Type B pancreatic cell (in vitro differentiated cells): ENCODE results near the gene AGPAT3. TPM values are rescaled to one million over a fixed set of nuclear protein-coding genes. Genes with fewer than 3 reads are reported as not detected.

ENCODE experiments used
- DNase-seq: peaks from one replicate; pipeline ENCODE4 v3.0.0; 2021; ENCODE audit warnings: mixed read lengths; ENCODE audit not compliant: unreplicated experiment; ENCODE audit errors: extremely low spot score
- H3K27ac Mint-ChIP-seq: 2 replicates; pipeline ENCODE4 v1.8.0; 2021; ENCODE audit warnings: mild to moderate bottlenecking, mixed read lengths
- H3K27me3 Mint-ChIP-seq: 2 replicates; pipeline ENCODE4 v1.8.0; 2021; ENCODE audit warnings: mixed read lengths
- H3K36me3 Mint-ChIP-seq: 2 replicates; pipeline ENCODE4 v1.8.0; 2021; ENCODE audit warnings: mixed read lengths
- H3K4me1 Mint-ChIP-seq: one replicate; pipeline ENCODE4 v1.8.0; 2021; ENCODE audit warnings: mixed read lengths; ENCODE audit not compliant: unreplicated experiment
- H3K4me3 Mint-ChIP-seq: 2 replicates; pipeline ENCODE4 v1.8.0; 2021; ENCODE audit warnings: mild to moderate bottlenecking, mixed read lengths
- H3K9me3 Mint-ChIP-seq: 2 replicates; pipeline ENCODE4 v1.8.0; 2021; ENCODE audit warnings: mixed read lengths
- total RNA-seq: library from RNA; stranded (reverse); gene quantifications from 2 replicates; pipeline ENCODE4 v1.2.1, GENCODE V29; 2021; ENCODE audit warnings: low replicate concordance
- TF ChIP-seq, protein P1 (sequence below): fragments of 200-600 bp; sonication (generic); conservative IDR thresholded peaks from 2 replicates; pipeline ENCODE4 v1.5.0; 2021; ENCODE audit warnings: antibody characterized with exemption, mild to moderate bottlenecking

AGPAT3 gene
- total RNA-seq, 1 donor from 2014 or later, result 59.2 TPM

DNA sequence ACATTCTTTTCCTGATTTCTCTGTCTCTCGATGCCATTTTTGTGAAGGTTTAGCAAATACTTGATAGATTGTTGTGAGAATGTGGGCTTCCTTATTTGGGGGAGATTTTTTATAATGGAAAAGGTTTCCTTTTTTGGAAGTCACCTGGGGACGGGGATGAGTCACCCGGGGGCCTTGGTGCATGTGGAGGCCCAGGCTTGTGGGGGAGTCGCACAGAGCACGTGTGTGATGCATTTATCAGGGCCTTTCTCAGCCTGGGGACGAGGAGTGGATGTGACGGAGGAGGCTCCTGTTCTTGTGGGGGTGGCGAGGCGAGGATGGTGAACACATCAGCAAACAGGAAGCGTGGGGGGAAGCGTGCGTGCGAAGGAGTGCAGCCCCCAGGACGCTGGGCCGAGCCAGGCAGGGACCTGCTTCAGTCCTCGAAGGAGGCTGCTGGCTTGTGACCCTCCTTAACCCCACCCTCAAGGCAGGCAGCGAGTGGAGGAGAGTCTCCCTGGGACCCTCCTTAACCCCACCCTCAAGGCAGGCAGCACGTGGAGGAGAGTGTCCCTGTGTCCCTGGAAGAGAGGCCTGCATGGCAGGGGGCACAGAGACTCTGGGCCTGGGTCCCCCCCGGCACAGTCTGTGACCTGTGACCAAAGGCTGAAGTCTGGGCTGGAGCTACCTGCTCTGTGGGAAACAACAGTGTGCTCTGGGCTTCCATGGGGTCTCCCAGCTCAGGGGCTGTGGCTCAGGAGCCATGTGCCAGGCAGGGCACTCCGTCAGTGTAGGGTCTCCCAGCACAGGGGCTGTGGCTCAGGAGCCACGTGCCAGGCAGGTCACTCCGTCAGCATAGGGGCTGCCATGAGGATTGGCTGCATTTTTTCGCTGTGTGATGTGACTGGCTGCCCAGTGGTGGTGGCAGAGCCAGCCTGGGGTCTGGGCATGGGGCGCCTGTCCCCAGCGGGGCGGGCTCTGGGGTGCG is 57.2 kb downstream of the AGPAT3 start:
- DNase-seq, result no peak
- Mint-ChIP-seq H3K27ac (peak overlapping the region; percentile 46), H3K4me1 (peaks cover 48% of the 10 kb centered on the region), H3K36me3 (peaks cover 5% of the 10 kb centered on the region), H3K9me3 (no peaks in the 10 kb centered on the region), H3K4me3 (peak overlapping the region; percentile 2), H3K27me3 (no peaks in the 10 kb centered on the region)
- TF ChIP-seq, protein P1, sequence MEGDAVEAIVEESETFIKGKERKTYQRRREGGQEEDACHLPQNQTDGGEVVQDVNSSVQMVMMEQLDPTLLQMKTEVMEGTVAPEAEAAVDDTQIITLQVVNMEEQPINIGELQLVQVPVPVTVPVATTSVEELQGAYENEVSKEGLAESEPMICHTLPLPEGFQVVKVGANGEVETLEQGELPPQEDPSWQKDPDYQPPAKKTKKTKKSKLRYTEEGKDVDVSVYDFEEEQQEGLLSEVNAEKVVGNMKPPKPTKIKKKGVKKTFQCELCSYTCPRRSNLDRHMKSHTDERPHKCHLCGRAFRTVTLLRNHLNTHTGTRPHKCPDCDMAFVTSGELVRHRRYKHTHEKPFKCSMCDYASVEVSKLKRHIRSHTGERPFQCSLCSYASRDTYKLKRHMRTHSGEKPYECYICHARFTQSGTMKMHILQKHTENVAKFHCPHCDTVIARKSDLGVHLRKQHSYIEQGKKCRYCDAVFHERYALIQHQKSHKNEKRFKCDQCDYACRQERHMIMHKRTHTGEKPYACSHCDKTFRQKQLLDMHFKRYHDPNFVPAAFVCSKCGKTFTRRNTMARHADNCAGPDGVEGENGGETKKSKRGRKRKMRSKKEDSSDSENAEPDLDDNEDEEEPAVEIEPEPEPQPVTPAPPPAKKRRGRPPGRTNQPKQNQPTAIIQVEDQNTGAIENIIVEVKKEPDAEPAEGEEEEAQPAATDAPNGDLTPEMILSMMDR, result no peak

DNA sequence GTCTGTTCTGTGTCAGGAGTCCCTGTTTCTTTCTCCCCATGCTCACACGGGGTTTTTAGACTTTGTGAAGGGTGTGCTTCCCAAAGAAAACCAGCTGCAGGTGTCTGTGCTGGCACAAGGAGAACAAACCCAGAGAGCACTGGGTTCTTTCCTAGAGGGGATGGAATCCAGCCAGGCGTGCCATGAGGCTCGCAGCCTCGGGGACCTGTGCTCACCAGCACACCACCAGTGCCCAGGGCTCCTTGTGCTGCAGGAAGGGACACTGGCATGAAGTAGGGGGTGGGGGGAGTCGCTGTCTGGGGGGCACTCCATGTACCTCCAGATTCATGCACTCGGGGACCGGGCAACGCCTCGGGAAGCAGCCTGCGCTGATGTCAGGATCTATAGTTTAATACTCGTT is 57.9 kb downstream of the AGPAT3 start:
- Mint-ChIP-seq H3K4me1 (peaks cover 47% of the 10 kb centered on the region), H3K4me3 (no peak overlapping the region), H3K36me3 (peaks cover 5% of the 10 kb centered on the region)

DNA sequence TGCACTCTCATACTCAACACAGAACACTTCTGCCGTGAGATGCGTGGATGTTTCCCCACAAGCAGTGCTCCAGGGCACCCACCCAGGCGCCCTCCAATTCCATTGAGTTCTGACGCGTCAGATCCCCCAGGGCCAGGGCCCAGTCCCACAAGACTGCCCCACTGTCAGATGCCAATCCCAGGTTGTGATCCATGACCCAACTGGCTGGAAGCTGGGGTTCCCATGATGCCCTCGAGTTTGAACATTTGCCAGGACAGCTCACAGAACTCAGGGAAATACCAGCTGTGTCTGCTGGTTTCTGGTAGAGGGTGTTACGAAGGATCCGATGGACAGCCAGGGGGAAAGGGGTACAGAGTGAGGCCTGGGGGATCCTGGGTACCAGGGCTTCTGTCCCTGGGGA is 58.4 kb downstream of the AGPAT3 start:
- Mint-ChIP-seq H3K4me3 (no peak overlapping the region), H3K9me3 (no peaks in the 10 kb centered on the region), H3K27ac (no peak overlapping the region), H3K36me3 (peaks cover 5% of the 10 kb centered on the region), H3K4me1 (peaks cover 51% of the 10 kb centered on the region), H3K27me3 (no peaks in the 10 kb centered on the region)
- TF ChIP-seq, protein P1, result no peak
- no peak for DNase-seq

More for the DNA sequence above, 57.9 kb downstream of the AGPAT3 start:
- DNase-seq, result no peak
- no peaks in the 10 kb centered on the region for H3K27me3 Mint-ChIP-seq
- H3K27ac Mint-ChIP-seq, result no peak overlapping the region
- no peaks in the 10 kb centered on the region for H3K9me3 Mint-ChIP-seq
- TF ChIP-seq, protein P1, result no peak

DNA sequence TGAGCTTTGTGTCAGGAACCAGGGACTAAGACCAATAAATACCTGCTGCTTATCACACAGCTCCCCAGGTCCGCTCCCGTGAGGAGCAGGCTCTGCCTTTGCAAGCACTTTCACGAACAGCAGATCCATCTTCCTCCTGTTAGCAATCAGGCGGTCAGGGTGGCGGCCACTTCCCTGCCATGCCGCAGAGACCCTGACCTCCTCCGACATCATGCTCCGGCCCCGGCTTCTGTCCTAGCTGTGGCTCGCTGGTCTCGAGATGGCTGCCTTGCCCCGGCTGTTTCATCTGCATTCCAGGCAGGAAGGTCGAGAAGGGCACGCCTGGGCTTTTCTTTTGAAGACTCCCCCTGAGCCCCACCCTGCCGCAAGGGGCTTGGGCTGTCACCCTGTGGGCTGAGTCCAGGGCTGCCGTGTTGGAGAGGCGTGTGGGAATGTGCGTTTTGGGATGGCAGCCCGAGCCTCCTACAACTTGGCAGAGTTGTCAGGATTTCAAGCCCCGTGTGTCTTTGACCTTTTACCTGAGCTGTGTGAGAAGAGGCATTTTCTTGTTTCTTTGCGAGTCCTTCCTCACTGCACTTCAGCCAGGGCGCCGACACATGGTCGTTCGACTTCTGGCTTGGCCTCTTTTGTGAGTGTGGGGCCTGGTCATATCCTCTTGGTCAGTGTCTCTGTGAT is 59.5 kb downstream of the AGPAT3 start:
- TF ChIP-seq, protein P1, result no peak
- Mint-ChIP-seq H3K9me3 (no peaks in the 10 kb centered on the region), H3K4me3 (no peak overlapping the region), H3K27me3 (no peaks in the 10 kb centered on the region), H3K4me1 (peaks cover 57% of the 10 kb centered on the region), H3K36me3 (no peaks in the 10 kb centered on the region), H3K27ac (peak overlapping the region; percentile 59)
- DNase-seq, result no peak

DNA sequence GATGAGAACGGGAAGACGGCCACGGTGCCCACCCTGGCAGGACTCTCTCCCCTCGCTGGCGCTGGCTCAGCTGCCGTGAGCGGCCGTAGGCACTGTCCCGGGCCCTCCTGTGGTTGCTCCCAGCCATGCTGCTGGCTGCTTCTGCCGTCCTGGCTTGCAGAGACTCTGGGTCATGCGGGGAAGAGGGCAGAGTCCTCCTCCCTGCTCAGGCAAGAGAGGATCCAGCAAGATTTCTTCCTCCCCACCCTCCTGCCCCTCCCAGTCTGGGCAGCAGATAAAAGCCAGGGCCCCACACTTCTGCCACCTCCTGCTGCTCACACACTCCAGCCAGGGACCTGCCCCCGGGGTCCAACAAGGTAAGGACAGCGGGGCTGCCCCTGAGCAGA is 60.1 kb downstream of the AGPAT3 start:
- no peak overlapping the region for H3K4me3 Mint-ChIP-seq
- no peaks in the 10 kb centered on the region for H3K9me3 Mint-ChIP-seq
- H3K36me3 Mint-ChIP-seq, result no peaks in the 10 kb centered on the region
- TF ChIP-seq, protein P1, result no peak
- no peaks in the 10 kb centered on the region for H3K27me3 Mint-ChIP-seq
- DNase-seq, result no peak
- peak overlapping the region; percentile 59 for H3K27ac Mint-ChIP-seq
- H3K4me1 Mint-ChIP-seq, result peaks cover 59% of the 10 kb centered on the region
